Activated gamma-delta T cell treated with anti-CD3 and anti-CD28 coated beads, Interleukin-2, amount 50 U/mL, for 16 hours (primary cell): ENCODE measurements around the gene RPL10A.
"Not testable (repeated sequence)": the region's sequence is repeated elsewhere in the genome, so short reads cannot be mapped to it uniquely, and the experiment has no call there.

Experiments used
- DNase-seq: peaks from one replicate; pipeline ENCODE4 v3.0.0-alpha.2; 2020; ENCODE audit warnings: low read depth

Gene RPL10A

DNA sequence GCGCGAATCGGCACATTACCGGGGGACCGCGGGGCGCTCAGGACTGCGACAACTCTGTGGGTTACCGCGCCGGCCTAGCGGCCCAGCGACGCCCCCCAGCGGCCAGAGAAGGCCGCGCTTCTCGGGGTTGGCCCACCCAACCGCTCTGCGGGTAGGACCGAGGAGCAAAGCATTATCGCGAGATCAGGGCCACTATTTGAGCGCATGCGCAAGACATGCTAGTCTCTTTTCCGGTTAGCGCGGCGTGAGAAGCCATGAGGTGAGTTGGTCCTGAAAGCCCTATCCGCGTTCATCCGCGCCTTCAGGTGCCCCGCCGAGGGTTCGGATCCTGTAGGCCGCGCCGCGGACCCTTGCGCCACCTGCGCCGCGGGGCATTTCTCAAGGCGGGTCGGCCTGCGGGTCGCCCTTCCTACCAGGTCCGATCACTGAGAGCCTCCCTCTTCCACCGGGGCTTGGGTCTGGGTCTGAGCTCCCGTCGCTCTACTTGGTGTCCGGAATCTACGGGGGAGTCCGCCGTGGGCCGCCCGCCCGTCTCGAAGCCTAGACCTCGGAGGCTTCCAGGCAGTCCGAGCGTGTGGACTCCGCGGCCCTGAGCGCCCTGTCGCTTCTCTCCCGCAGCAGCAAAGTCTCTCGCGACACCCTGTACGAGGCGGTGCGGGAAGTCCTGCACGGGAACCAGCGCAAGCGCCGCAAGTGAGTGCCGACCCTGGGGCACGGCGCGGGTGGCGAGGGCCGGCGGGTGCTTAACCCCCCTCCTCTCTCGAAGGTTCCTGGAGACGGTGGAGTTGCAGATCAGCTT is at the start of gene RPL10A:
TSS of gene RPL10A (plus strand) at position 221 of the 799 bp plus-strand sequence. CDS start at position 255, 34 bp downstream.
- peak; percentile 93 for DNase-seq

DNA sequence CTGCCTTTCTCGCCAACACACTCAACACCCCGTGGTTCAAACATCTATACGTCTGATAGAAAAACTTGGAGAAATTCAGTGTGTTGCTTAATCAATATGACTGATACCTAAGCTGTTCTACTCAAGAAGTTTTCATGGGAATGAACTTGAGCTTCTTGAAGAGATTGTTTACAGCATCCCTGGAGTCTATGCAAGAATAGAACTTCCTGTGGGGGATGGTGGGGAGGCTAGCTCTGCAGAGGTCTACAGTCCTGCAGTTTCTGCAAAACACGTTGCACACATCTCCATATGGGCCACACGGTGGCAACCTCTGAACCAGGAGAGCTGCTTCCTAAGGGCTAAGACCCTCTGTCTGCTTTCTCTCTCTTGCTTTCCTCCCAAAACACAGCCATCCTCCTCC is 48.8 kb upstream of the RPL10A start:
- no peak for DNase-seq

DNA sequence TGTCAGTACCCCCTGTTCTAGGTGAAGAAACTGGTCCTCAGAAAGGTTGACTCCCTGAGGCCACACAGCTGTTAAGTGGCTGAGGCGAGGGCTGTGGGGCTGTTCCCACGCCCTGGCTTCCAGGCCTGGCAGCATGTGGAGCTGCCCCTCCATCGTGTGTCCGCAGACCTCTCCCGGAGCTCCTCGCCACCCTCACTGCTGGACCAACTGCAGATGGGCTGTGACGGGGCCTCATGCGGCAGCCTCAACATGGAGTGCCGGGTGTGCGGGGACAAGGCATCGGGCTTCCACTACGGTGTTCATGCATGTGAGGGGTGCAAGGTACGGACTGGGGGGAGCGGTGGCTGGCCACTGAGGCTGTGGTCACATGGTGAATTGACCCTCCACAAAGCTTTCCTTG is 48.2 kb upstream of the RPL10A start:
- no peak for DNase-seq

DNA sequence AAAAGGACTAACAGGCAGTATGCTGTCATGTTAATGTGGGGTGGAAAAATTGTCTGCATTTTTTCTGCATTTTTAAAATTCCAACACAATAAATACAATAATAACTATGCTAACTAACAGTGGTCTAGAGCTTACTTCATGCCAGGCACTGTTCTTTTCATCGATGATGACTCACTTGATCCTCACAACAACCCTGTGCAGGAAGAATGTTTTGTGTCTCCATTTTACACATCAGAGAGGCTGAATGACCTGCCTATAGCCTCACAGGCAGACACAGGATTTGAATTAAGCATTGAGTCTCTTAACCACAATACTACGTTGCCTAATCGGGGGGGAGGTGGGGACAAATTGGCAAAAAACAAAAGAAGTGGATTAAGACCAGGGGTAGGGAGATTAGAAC is 42.9 kb upstream of the RPL10A start:
- no peak for DNase-seq

DNA sequence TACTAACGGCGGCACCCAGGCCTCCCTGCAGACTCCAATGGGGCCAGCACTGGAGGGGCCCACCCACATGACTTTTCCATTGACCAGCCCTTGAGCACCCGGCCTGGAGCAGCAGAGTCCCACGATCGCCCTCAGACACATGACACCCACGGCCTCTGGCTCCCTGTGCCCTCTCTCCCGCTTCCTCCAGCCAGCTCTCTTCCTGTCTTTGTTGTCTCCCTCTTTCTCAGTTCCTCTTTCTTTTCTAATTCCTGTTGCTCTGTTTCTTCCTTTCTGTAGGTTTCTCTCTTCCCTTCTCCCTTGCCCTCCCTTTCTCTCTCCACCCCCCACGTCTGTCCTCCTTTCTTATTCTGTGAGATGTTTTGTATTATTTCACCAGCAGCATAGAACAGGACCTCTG is 42.1 kb upstream of the RPL10A start:
- DNase-seq: no peak

DNA sequence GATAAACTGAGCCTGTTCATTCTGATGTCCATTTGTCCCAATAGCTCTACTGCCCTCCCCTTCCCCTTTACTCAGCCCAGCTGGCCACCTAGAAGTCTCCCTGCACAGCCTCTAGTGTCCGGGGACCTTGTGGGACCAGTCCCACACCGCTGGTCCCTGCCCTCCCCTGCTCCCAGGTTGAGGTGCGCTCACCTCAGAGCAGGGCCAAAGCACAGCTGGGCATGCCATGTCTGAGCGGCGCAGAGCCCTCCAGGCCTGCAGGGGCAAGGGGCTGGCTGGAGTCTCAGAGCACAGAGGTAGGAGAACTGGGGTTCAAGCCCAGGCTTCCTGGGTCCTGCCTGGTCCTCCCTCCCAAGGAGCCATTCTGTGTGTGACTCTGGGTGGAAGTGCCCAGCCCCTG is 40.8 kb upstream of the RPL10A start:
- DNase-seq: no peak

DNA sequence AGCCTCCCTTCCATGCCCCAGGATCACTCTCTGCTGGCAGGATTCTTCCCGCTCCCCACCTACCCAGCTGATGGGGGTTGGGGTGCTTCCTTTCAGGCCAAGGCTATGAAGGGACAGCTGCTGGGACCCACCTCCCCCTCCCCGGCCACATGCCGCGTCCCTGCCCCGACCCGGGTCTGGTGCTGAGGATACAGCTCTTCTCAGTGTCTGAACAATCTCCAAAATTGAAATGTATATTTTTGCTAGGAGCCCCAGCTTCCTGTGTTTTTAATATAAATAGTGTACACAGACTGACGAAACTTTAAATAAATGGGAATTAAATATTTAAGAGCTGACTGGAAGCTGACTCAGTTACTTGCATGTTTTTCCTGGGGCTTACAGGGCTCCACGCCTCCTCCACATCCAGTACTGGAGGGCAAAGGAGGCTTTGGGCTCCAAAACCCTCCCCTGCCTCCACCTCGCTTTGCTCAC is 40.3 kb upstream of the RPL10A start:
- DNase-seq: no peak

DNA sequence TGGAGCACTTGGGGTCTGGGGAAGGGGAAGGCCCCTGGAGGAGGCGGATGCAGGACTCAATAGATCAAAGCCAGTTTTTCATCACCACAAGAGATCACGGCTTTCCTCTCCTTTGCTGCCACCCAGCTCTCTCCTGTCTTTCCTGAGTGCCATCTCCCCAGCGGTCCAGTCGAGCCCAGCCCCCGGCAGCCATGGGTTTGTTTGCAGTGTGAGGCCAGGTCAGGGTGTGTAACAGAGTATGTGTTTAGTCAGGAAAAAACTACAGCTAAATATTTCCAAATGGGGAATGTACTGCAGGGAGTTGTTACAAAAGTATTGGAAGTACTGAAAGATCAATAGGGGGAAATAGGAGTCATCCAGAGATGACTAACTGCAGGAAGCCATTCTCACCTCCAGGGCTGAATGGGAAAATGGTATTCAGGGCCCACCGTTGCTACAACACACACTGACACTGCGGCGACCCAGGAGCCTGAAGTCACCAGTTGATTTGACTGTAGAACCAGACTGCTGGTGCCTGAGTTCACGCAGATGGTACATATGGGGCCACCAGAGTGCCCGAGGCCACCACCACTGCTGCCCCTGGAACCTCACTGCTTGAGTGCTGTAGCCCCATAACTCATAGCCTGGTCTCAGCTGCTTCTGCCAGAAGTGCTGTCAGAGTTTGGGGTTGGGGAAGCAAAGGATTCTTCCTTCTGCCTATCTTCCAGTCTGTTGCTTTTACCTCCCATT is 39.6 kb upstream of the RPL10A start:
- no peak for DNase-seq

DNA sequence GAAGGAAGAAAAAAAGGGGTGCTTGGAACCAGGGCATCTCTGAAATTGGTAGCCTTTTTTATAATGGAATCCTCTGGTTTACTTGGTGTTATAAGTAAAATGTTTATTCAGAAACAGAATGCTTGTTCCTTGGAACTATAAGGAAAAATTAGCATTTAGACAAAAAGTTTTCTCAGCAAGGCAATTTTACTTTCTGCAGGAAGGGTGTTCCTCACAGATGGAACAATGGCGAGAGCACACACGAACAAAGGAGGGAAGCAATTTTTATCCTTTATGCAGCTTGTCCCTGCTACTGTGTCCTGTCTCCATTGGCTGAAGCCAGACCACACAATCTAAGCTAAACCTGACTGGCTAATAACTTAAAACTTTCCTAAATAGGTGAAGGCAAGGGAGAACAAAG is 38.7 kb upstream of the RPL10A start:
- DNase-seq: no peak

DNA sequence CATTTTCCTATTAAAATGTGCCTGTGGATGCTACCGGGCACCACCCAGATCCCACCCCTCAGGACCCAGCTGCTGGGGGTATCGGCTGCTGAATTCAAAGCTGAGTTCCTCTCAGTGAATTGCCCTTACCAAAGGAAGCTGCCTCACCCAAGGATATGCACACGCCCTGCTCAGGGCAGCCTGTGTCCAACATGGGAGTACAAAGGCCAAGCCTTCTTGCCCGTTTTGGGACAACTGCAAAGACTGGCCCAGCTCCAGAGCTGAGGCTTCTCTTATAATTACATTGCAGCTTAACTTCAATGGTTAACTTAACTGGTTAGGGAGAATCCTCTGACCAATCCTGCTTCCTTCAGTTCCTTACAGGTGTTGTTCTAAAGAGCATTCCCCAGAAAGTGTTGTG is 35.9 kb upstream of the RPL10A start:
- DNase-seq: no peak

DNA sequence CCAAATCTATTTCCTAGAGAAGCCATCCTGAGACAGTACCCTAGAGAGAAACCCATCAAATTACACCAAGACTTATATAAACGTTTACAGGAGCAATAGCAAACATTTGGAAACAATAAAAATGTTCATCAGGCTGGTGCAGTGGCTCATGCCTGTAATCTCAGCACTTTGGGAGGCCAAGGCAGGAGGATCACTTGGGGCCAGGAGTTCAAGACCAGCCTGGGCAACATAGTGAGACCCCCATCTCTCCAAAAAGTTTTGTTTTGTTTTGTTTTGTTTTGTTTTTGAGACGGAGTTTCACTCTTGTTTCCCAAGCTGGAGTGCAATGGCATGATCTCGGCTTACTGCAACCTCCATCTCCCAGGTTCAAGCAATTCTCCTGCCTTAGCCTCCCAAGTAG is 35.5 kb upstream of the RPL10A start:
- DNase-seq: not testable (repeated sequence)

DNA sequence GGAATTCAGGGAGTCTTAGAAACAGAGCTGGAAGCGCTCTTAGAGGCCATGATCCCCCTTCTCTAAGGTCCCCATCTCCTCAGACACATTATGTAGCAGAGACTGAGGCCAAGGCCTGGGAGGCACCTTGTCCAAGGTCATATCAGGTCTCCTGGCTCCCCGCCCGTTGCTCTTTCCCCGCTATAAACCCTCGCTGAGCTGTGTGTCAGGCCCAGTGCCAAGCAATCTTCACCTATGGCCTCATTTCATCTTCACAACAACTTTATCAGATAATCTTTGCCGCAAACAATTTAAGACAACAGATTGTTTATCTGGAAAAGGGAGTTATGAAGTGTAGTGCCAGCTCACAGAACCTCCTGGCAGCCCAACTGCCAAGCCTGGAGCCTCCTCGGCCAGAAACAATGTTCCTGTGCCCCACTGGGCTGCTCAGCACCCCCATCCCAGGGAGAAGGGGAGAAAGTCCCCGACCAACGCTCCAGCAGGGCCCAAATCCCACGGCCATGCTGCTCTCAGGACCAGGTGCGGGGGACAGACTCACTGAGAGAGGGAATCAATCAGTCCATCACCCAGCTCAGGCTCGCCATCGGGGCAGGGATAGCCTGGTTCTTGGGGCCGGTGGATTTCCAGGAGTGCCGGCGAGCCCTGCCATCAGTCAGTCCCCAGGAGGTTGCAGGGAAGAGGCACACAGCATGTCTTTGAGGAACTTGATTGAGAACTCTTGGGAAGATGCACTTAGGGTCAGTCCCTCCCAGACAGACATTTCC is 32.9 kb upstream of the RPL10A start:
- DNase-seq: no peak

DNA sequence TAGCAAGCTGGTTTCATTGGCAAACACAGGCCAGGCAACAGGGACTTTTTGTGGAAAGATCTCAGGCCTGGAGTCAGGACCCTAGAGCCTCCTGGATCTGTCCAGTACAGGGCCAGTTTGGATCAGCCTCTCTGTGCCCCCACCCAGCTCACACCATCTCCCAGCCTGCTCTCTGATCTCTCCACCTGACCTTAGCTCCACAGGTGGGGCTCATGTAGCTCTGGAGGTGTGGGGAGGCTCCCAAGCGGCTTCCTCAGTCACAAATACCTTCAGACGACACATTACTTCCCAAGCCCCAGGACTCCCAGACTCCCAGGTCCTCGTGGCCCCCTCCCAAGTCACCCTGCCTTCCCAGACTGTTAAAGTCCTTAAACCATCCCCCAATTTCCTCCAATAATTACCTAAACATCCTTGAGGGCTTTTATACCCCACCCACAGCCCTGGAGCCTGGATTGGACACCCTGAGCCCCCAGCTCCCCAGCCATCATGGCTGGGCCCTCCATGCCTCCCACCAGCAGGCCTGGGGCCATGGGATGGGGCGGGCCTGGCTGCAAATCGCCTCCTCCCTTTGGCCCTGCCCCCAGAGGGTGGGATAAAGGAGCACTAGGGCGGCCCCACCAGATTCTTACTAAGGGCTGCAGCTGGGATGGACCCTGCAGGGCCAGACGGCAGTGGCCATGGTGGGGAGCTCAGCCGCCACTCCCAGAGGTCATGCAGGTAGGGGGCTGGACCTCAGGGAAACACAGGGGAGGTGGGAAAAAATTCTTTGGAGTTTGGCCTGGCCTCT is 31.9 kb upstream of the RPL10A start:
- DNase-seq: no peak

DNA sequence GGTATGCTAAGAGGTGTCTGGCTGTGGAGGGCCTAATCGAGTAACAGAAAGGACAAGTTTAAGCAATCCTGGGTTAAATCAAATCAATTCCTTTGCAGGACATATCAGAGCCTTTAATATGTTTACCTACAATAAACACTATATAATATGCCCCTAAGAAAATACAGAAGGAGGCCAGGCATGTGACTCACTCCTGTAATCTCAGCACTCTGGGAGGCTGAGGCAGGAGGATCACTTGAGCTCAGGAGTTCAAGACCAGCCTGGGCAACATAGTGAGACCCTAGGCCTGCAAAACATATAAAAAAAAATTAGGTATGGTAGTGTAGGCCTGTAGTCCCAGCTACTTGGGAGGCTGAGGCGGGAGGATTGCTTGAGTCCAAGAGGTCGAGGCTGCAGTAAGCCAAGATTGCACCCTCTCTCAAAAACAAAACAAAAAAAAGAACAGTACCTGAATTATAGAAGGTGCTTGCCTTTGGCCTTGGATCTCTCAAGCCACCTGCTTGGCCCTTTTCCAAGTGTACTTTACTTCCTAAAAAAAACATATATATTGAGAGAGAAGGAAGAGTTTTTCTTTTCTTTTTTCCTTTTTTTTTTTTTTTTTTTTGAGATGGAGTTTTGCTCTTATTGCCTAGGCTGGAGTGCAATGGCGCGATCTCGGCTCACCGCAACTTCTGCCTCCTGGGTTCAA is 29.7 kb upstream of the RPL10A start:
- not testable (repeated sequence) for DNase-seq

DNA sequence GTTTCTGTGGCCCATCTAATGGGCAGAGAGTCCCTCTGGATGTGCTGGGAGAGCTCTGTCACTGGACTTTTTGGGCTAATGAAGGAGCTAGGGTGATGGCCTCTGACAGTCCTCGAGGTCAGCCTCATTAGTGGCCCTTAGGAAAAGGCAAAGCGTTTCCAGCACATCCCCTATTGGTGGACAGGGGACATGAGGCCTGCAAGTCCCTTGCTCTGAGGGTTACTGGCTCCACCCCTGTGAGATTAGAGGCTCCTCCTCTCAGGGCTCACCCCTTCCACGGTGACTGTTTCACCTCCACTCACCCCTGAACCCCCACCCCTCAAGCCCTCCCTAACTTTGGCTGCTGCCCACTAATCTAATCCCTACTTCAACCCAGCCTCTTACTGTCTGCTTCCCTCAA is 28.9 kb upstream of the RPL10A start:
- no peak for DNase-seq

DNA sequence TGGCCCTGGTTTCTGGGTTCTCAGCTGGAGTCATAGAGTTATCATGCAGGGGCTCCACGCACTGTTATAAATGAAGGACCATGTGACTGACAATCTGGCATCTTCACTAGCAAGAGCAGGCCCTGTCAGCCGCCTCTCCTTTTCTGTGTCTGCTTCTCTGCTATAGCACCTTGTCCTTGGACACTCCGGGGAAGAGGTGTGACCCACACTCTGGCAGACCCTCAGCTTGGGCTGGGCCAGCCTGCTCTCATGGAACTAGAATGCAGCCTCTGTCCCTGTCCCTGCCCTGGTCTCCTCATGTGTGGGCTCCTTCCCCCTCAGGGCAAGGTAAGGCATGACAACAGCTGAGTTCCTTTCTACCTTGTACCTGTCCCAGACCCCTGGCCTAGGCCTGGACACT is 27.0 kb upstream of the RPL10A start:
- DNase-seq: no peak

DNA sequence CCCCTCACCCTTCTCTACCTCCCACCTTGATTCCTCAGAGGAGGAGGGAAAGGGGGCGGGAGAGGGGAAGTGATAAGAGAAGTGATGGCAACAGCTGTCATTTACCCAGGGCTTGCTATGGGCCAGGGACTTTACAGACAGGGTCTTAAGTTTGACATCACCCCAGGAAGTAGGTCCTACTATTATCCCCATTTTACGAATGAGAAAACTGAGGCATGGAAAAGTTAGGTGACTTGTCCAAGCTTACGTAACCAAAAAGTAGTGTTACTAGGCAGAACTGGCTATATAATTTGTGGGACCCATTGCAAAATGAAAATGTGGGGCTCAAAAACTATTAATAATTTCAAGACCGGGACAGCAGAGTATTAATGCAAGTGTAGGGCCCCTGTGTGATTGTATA is 26.6 kb upstream of the RPL10A start:
- no peak for DNase-seq

DNA sequence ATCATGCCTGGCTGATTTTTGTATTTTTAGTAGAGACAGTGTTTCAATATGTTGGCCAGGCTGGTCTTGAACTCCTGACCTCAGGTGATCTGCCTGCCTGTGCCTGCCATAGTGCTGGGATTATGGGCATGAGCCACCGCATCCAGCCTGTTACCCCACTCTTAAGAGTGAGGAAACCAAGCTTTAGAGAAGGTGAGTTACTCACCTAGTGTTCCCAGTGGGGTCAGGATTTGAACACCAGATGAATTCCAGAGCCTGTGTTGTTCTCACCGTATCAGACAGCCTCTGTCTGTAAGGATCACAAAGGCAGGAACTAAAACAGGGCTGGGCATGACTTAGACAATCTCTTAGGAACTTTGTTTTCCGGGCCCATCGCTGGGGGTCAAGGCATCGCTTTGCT is 25.5 kb upstream of the RPL10A start:
- DNase-seq: no peak

DNA sequence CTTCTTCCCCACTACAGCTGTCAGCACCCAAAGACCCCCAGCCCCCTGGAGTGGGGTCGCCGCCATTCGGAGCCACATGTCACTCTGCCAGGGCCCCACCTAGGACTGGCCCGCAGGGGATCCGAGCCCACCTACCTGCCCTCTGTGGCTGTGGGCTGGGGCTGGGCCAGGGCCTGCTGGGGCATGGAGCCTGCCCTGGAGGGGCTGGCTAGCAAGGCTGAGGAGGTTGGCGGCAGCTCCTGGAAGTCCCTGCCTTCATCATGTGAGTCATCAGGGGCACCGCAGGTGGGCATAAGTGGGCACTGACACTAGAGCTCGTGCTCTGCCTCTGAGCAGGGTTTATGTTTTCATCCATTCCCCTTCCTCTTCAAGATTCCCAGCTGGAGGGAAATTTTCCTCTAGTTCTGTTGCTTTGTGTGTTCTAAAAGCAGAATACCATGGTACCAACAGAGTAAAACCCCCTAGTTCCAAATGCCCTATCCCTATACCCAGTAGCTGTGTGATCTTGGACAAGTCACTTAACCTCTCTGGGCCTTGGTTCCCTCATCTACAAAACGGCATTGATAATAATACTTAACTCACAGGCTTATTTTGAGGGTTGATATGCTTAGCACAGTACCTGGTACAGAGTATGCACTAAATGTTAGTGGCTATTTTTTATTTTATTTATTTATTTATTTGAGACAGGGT is 24.7 kb upstream of the RPL10A start:
- DNase-seq: no peak

DNA sequence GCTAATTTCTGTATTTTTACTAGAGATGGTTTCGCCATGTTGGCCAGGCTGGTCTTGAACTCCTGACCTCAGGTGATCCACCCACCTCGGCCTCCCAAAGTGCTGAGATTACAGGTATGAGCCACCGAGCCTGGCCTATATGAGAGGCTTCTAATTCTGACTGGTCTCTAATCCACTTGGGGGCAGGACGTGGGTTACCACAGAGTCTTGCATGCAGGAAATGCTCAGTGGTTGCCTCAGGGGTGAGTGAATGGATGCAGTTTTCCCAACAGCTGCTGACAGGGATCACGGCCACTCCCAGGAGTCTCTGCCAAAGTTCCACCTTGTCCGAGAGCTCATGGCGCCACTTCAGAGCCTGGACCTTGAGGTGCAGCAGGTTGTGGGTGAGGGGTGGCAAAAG is 22.5 kb upstream of the RPL10A start:
- no peak for DNase-seq

DNA sequence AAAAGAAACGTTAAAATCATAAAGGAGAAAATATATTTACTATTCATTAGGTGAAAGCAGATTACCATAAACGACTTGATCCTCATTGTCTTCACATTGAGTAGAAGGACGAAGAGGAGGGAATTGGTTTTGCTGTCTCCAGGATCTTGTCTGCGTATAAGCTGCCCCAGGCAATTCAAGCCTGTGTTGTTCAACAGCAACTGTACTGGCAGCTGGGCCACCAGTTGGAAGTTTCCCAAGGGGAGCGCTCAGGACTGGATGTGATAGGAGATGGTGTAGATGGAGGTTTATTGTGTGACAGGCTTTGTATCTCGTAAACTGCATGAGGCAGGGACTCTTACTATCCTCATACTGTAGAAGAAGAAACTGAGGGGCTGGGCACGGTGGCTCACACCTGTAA is 20.0 kb upstream of the RPL10A start:
- DNase-seq: no peak
